HCT116 (cell line): Measurements from ENCODE around the gene CASK. TPM values are rescaled to one million over a fixed set of nuclear protein-coding genes. Genes with fewer than 3 reads are reported as not detected.

ENCODE experiments used
- ATAC-seq: fragments of 200-7000 bp; cut with Tn5 transposase; 2 replicates; pipeline ENCODE4 v1.9.1; 2020; ENCODE audit warnings: mild to moderate bottlenecking, moderate library complexity
- BruUV-seq: library from RNA; stranded (reverse); fragments of 400-500 nt; replicated peaks from 2 replicates; lab custom pipeline; 2021; lab: Mats Ljungman, UMichigan
- CTCF ChIA-PET: fragments of 300-600 bp; sonication (Branson Sonifier 250); formaldehyde crosslinking; loops from one replicate; lab custom pipeline; 2021; ENCODE audit warnings: antibody characterized with exemption; lab: Charles Lee
- POLR2A ChIA-PET: fragments of 300-600, 350-600 bp; sonication (Branson Sonifier 250); formaldehyde crosslinking; loops from one replicate; lab custom pipeline; 2021; ENCODE audit warnings: antibody characterized with exemption; lab: Charles Lee
- RAD21 ChIA-PET, 2 experiments: fragments of 300-600 bp; sonication (Branson Sonifier 250); formaldehyde crosslinking; loops; one replicate each; lab custom pipeline; 2023; ENCODE audit warnings: low total read pairs in 2 of 2; ENCODE audit not compliant: uncharacterized antibody in 2 of 2, unreplicated experiment in 2 of 2, low non-redundant PET in 1 of 2; lab: Charles Lee
- DNase-seq: peaks from one replicate; pipeline ENCODE4 v3.0.0-alpha.2; 2010; ENCODE audit warnings: low read depth, low spot score
- H2AFZ ChIP-seq: fragments of 200-600 bp; shearing (Covaris generic), sonication (generic); 2 replicates; pipeline ENCODE4 v1.6.1; 2017; ENCODE audit warnings: low read depth, mixed run types, mixed read lengths, antibody characterized with exemption, low read length; ENCODE audit not compliant: poor library complexity, severe bottlenecking
- H3K27ac ChIP-seq: 2 replicates; pipeline ENCODE4 v1.5.1; 2012; ENCODE audit warnings: low read depth, low read length
- H3K27me3 ChIP-seq: fragments of 200-600 bp; sonication (generic); 2 replicates; pipeline ENCODE4 v1.6.1; 2016; ENCODE audit warnings: mixed run types, low read length, mixed read lengths; ENCODE audit not compliant: insufficient read depth
- H3K36me3 ChIP-seq, 2 experiments: fragments of 200-500 bp in 1 of 2; fragments of 200-600 bp in 1 of 2; sonication (Bioruptor generic) in 1 of 2; sonication (generic) in 1 of 2; 2 replicates each; pipeline versions ENCODE4 v1.5.1 to v1.6.1; 2014 to 2016; ENCODE audit warnings: low read length in 2 of 2, inconsistent platforms in 1 of 2, mixed read lengths in 1 of 2, mixed run types in 1 of 2; ENCODE audit not compliant: insufficient read depth in 2 of 2, control insufficient read depth in 1 of 2
- H3K4me1 ChIP-seq, 2 experiments: fragments of 200-600 bp in 1 of 2; sonication (generic) in 1 of 2; 2 replicates each; pipeline versions ENCODE4 v1.5.1 to v1.6.1; 2012 to 2017; ENCODE audit warnings: low read length in 2 of 2, inconsistent platforms in 1 of 2, mild to moderate bottlenecking in 1 of 2, mixed read lengths in 1 of 2, mixed run types in 1 of 2, moderate library complexity in 1 of 2; ENCODE audit not compliant: insufficient read depth in 2 of 2, control insufficient read depth in 1 of 2
- H3K4me2 ChIP-seq: fragments of 200-600 bp; sonication (generic); 2 replicates; pipeline ENCODE4 v1.6.1; 2017; ENCODE audit warnings: mixed run types, low read length, mixed read lengths
- H3K4me3 ChIP-seq, 2 experiments: fragments of 200-600 bp in 1 of 2; sonication (generic) in 1 of 2; replicated peaks in 1 of 2; 2 replicates each; pipeline ENCODE4 v1.5.1; 2011 to 2016; ENCODE audit warnings: low read length in 2 of 2, control low read depth in 1 of 2, low read depth in 1 of 2, mild to moderate bottlenecking in 1 of 2, mixed read lengths in 1 of 2, mixed run types in 1 of 2
- H3K79me2 ChIP-seq: fragments of 200-600 bp; sonication (generic); 2 replicates; pipeline ENCODE4 v1.6.1; 2017; ENCODE audit warnings: mild to moderate bottlenecking, mixed run types, low read length, moderate library complexity, mixed read lengths; ENCODE audit not compliant: insufficient read depth
- H3K9ac ChIP-seq: fragments of 200-600 bp; sonication (generic); 2 replicates; pipeline ENCODE4 v1.6.1; 2016; ENCODE audit warnings: low read length, mixed read lengths
- H3K9me2 ChIP-seq: fragments of 200-600 bp; sonication (generic), shearing (Covaris generic); 2 replicates; pipeline ENCODE4 v1.6.1; 2017; ENCODE audit warnings: mixed run types, mild to moderate bottlenecking, moderate library complexity; ENCODE audit not compliant: insufficient read depth
- H3K9me3 ChIP-seq, 2 experiments: fragments of 200-500 bp in 1 of 2; fragments of 200-600 bp in 1 of 2; sonication (Bioruptor generic) in 1 of 2; sonication (generic) in 1 of 2; 2 replicates each; pipeline ENCODE4 v1.6.1; 2014 to 2017; ENCODE audit warnings: low read length in 2 of 2, mixed read lengths in 2 of 2, inconsistent platforms in 1 of 2, low read depth in 1 of 2, mild to moderate bottlenecking in 1 of 2, mixed run types in 1 of 2, moderate library complexity in 1 of 2; ENCODE audit not compliant: control insufficient read depth in 1 of 2, insufficient read depth in 1 of 2
- H4K20me1 ChIP-seq: fragments of 200-600 bp; sonication (generic), shearing (Covaris generic); 2 replicates; pipeline ENCODE4 v1.6.1; 2017; ENCODE audit warnings: mixed run types, mild to moderate bottlenecking, moderate library complexity; ENCODE audit not compliant: insufficient read depth
- CBX3 ChIP-seq: IDR thresholded peaks from 2 replicates; pipeline ENCODE4 v1.6.1; 2012; ENCODE audit warnings: low read depth
- CEBPB ChIP-seq: IDR thresholded peaks from 2 replicates; pipeline ENCODE4 v1.6.1; 2012; ENCODE audit warnings: low read depth
- EGR1 ChIP-seq: IDR thresholded peaks from 2 replicates; pipeline ENCODE4 v1.6.1; 2012; ENCODE audit warnings: low read depth
- ELF1 ChIP-seq: IDR thresholded peaks from 2 replicates; pipeline ENCODE4 v1.6.1; 2012; ENCODE audit warnings: low read depth, borderline replicate concordance
- EZH2 ChIP-seq: fragments of 200-600 bp; sonication (generic); IDR thresholded peaks from 2 replicates; pipeline ENCODE4 v1.6.1; 2017; ENCODE audit warnings: antibody characterized with exemption, mixed run types
- EZH2phosphoT487 ChIP-seq: fragments of 200-600 bp; IDR thresholded peaks from 2 replicates; pipeline ENCODE4 v1.6.1; 2018; ENCODE audit warnings: antibody characterized with exemption, borderline replicate concordance
- FOSL1 ChIP-seq: IDR thresholded peaks from 2 replicates; pipeline ENCODE4 v1.6.1; 2012; ENCODE audit warnings: low read depth
- POLR2A ChIP-seq: IDR thresholded peaks from 2 replicates; pipeline ENCODE4 v1.7.0; 2011; ENCODE audit warnings: borderline replicate concordance; ENCODE audit not compliant: insufficient read depth, insufficient read length; ENCODE audit errors: extremely low read depth
- POLR2AphosphoS5 ChIP-seq: IDR thresholded peaks from 2 replicates; pipeline ENCODE4 v1.6.1; 2011; ENCODE audit warnings: mild to moderate bottlenecking, low read depth, low read length, moderate library complexity
- RAD21 ChIP-seq: IDR thresholded peaks from 2 replicates; pipeline ENCODE4 v1.6.1; 2012; ENCODE audit warnings: low read depth, mild to moderate bottlenecking
- SIN3A ChIP-seq: IDR thresholded peaks from 2 replicates; pipeline ENCODE4 v1.6.1; 2012; ENCODE audit warnings: low read depth
- SP1 ChIP-seq: IDR thresholded peaks from 2 replicates; pipeline ENCODE4 v1.6.1; 2012; ENCODE audit warnings: low read depth
- SRF ChIP-seq: IDR thresholded peaks from 2 replicates; pipeline ENCODE4 v1.6.1; 2012; ENCODE audit warnings: low read depth
- ZFX ChIP-seq: fragments of 450-650 bp; IDR thresholded peaks from 2 replicates; pipeline ENCODE4 v1.6.1; 2017
- ZNF274 ChIP-seq: fragments of 200-500 bp; sonication (Bioruptor generic); IDR thresholded peaks from 2 replicates; pipeline ENCODE4 v1.6.1; 2014; ENCODE audit warnings: mild to moderate bottlenecking, low read depth, low read length, inconsistent platforms
- intact Hi-C: fragments of 100-400 bp; cut with micrococcal nuclease; formaldehyde crosslinking; loops from 2 replicates; pipeline ENCODE4 v1.10.0; 2022
- total RNA-seq: library from RNA; stranded (reverse); gene quantifications from one replicate; pipeline ENCODE4 v1.2.1, GENCODE V29; 2021; ENCODE audit not compliant: unreplicated experiment
- TF ChIP-seq, protein P1 (sequence below): IDR thresholded peaks from 2 replicates; pipeline ENCODE4 v1.6.1; 2011; ENCODE audit warnings: mild to moderate bottlenecking, low read length, moderate library complexity; ENCODE audit not compliant: insufficient replicate concordance; ENCODE audit errors: extremely low read depth
- TF ChIP-seq, protein P2 (sequence below): IDR thresholded peaks from 2 replicates; pipeline ENCODE4 v1.6.1; 2012; ENCODE audit warnings: low read depth
- TF ChIP-seq, protein P3 (sequence below): IDR thresholded peaks from 2 replicates; pipeline ENCODE4 v1.6.1; 2012

Gene CASK
- total RNA-seq, 1 experiment from 2014 or later, result 39.0 TPM

DNA sequence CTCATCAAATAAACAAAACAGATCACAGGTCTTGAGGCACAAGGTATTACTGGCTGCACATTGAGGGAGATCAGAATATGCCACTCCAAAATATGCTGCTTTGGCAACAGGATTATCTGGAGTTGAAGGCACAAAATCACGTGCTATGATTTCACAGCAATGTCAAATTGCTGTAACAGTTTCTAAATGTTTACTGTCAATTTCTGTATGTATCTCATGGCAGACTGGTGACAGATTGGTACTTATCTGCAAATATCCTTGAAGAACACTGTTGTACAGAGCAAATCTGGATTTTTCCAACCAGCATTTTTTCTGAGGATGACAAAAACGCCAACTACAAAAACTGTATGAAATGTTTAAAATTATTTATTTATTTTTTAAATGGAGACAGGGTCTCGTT, 172.6 kb downstream of the CASK start:
- DNase-seq (no peak), ATAC-seq (no peak)
- BruUV-seq, result no TSS peak
- no peak overlapping the region for H3K4me3 ChIP-seq
- intact Hi-C loops, result loop anchor here (10.0 kb wide), 1 partner anchor 476 kb away; no protein-coding TSS in a partner anchor
- no peak overlapping the region for H3K27ac ChIP-seq
- ChIA-PET RAD21 (no interaction called here), POLR2A (no interaction called here), CTCF (interaction anchor here (0.7 kb wide), 1 partner anchor 9 kb away, joined by 4 read pairs; no protein-coding TSS in a partner anchor)
- H3K9me3 ChIP-seq, result no peaks in the 10 kb centered on the region
- TF ChIP-seq EGR1 (no peak), ZNF274 (no peak)
- H3K36me3 ChIP-seq, result no peaks in the 10 kb centered on the region
- H3K9ac ChIP-seq, result no peak overlapping the region
- H3K4me2 ChIP-seq, result no peak overlapping the region
- H2AFZ ChIP-seq, result no peak overlapping the region
- H3K27me3 ChIP-seq, result no peaks in the 10 kb centered on the region
- no peaks in the 10 kb centered on the region for H3K9me2 ChIP-seq
- no peaks in the 10 kb centered on the region for H3K79me2 ChIP-seq
- H4K20me1 ChIP-seq, result no peaks in the 10 kb centered on the region
- H3K4me1 ChIP-seq, result no peaks in the 10 kb centered on the region

DNA sequence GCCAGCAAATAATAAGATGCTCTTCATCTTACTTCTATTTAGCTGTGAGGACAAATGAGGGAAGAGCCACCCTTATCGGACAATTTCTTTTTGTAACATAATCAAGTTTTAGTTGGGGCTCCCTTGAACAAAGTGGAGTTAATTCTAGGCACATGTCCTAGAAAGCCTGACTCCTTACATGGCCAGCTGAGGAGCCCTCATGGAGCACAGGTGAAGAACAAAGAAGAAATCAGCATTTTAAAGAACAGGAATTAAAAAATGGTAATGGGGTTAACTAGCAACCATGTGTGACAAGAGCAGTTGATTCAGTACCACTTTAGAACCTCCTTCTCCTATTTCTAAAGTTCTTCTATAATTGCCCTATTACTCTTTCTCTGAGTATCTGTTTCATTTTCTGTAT, 183.5 kb downstream of the CASK start:
- H3K4me2 ChIP-seq, result no peak overlapping the region
- no peaks in the 10 kb centered on the region for H3K4me1 ChIP-seq
- ATAC-seq (no peak), DNase-seq (no peak)
- ChIA-PET POLR2A (no interaction called here), RAD21 (no interaction called here), CTCF (no interaction called here)
- no peaks in the 10 kb centered on the region for H3K27me3 ChIP-seq
- H3K79me2 ChIP-seq, result no peaks in the 10 kb centered on the region
- no peaks in the 10 kb centered on the region for H3K36me3 ChIP-seq
- H3K9ac ChIP-seq, result no peak overlapping the region
- intact Hi-C loops, result no loop called here
- no peak overlapping the region for H3K27ac ChIP-seq
- H2AFZ ChIP-seq, result no peak overlapping the region
- no peaks in the 10 kb centered on the region for H4K20me1 ChIP-seq
- BruUV-seq, result no TSS peak
- no peaks in the 10 kb centered on the region for H3K9me2 ChIP-seq
- no peaks in the 10 kb centered on the region for H3K9me3 ChIP-seq
- no peak overlapping the region for H3K4me3 ChIP-seq
- TF ChIP-seq POLR2AphosphoS5, result no peak
- no peak for TF ChIP-seq SRF
- TF ChIP-seq, protein P1, sequence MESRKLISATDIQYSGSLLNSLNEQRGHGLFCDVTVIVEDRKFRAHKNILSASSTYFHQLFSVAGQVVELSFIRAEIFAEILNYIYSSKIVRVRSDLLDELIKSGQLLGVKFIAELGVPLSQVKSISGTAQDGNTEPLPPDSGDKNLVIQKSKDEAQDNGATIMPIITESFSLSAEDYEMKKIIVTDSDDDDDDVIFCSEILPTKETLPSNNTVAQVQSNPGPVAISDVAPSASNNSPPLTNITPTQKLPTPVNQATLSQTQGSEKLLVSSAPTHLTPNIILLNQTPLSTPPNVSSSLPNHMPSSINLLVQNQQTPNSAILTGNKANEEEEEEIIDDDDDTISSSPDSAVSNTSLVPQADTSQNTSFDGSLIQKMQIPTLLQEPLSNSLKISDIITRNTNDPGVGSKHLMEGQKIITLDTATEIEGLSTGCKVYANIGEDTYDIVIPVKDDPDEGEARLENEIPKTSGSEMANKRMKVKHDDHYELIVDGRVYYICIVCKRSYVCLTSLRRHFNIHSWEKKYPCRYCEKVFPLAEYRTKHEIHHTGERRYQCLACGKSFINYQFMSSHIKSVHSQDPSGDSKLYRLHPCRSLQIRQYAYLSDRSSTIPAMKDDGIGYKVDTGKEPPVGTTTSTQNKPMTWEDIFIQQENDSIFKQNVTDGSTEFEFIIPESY, result no peak
- TF ChIP-seq EZH2, result no peak
- TF ChIP-seq SIN3A, result no peak
- no peak for TF ChIP-seq ZFX
- no peak for TF ChIP-seq SP1
- no peak for TF ChIP-seq ZNF274
- TF ChIP-seq ELF1, result no peak
- no peak for TF ChIP-seq RAD21
- TF ChIP-seq, protein P2, sequence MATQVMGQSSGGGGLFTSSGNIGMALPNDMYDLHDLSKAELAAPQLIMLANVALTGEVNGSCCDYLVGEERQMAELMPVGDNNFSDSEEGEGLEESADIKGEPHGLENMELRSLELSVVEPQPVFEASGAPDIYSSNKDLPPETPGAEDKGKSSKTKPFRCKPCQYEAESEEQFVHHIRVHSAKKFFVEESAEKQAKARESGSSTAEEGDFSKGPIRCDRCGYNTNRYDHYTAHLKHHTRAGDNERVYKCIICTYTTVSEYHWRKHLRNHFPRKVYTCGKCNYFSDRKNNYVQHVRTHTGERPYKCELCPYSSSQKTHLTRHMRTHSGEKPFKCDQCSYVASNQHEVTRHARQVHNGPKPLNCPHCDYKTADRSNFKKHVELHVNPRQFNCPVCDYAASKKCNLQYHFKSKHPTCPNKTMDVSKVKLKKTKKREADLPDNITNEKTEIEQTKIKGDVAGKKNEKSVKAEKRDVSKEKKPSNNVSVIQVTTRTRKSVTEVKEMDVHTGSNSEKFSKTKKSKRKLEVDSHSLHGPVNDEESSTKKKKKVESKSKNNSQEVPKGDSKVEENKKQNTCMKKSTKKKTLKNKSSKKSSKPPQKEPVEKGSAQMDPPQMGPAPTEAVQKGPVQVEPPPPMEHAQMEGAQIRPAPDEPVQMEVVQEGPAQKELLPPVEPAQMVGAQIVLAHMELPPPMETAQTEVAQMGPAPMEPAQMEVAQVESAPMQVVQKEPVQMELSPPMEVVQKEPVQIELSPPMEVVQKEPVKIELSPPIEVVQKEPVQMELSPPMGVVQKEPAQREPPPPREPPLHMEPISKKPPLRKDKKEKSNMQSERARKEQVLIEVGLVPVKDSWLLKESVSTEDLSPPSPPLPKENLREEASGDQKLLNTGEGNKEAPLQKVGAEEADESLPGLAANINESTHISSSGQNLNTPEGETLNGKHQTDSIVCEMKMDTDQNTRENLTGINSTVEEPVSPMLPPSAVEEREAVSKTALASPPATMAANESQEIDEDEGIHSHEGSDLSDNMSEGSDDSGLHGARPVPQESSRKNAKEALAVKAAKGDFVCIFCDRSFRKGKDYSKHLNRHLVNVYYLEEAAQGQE, result no peak
- no peak for TF ChIP-seq CEBPB
- TF ChIP-seq FOSL1, result no peak
- TF ChIP-seq, protein P3, sequence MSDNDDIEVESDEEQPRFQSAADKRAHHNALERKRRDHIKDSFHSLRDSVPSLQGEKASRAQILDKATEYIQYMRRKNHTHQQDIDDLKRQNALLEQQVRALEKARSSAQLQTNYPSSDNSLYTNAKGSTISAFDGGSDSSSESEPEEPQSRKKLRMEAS, result no peak
- TF ChIP-seq EZH2phosphoT487, result no peak
- no peak for TF ChIP-seq CBX3
- no peak for TF ChIP-seq POLR2A
